Left lobe of liver (tissue), 2 donors: ENCODE measurements around the gene NSMCE3. TPM values are rescaled to one million over a fixed set of nuclear protein-coding genes. Genes with fewer than 3 reads are reported as not detected.
A peak's percentile ranks its signal among the peaks of the same experiment; 100 is the strongest.
"Not testable (repeated sequence)": the region's sequence is repeated elsewhere in the genome, so short reads cannot be mapped to it uniquely, and the experiment has no call there.

ENCODE experiments used
- ATAC-seq: fragments of 200-7000 bp; cut with Tn5 transposase; one replicate; pipeline ENCODE4 v1.9.1; 2020; ENCODE audit warnings: mild to moderate bottlenecking, moderate library complexity
- DNase-seq: peaks from one replicate; pipeline ENCODE4 v3.0.0-alpha.2; 2020; ENCODE audit warnings: low spot score
- total RNA-seq: library from RNA; stranded (reverse); gene quantifications from one replicate; pipeline ENCODE4 v1.2.1, GENCODE V29; 2021
- donor health status: DM: no; HTN: no; CAD: no; lungs with moderate emphysema.
- donor health status: DM: no; HTN: yes; CAD: no.

The NSMCE3 gene
- total RNA-seq, 1 donor from 2014 or later, result 2.7 TPM

DNA sequence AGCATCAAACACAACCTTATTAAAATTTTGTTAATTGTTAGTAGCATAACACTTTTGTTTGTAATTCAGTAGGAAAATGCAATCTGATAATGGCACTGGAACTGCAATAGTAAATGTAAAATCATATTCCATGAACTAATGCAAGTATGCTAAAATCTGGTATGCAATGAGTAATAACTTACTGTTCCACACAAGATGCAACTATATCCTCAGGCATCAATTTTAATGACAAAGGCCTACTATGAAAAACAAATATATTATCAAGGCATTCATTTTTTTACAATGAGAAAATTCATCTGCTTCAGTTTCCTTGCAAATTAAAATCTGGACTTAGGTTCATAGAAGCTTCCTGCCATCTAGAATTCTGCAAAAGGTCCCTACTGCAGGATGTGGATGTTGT, 1.4 kb upstream of the NSMCE3 start:
- DNase-seq (no peak), ATAC-seq (no peak)

- no peak for DNase-seq
- peak; percentile 32 for ATAC-seq
Measured at GRCh38 chr15:29270169-29270955, 740 bp upstream of the NSMCE3 start.

DNA sequence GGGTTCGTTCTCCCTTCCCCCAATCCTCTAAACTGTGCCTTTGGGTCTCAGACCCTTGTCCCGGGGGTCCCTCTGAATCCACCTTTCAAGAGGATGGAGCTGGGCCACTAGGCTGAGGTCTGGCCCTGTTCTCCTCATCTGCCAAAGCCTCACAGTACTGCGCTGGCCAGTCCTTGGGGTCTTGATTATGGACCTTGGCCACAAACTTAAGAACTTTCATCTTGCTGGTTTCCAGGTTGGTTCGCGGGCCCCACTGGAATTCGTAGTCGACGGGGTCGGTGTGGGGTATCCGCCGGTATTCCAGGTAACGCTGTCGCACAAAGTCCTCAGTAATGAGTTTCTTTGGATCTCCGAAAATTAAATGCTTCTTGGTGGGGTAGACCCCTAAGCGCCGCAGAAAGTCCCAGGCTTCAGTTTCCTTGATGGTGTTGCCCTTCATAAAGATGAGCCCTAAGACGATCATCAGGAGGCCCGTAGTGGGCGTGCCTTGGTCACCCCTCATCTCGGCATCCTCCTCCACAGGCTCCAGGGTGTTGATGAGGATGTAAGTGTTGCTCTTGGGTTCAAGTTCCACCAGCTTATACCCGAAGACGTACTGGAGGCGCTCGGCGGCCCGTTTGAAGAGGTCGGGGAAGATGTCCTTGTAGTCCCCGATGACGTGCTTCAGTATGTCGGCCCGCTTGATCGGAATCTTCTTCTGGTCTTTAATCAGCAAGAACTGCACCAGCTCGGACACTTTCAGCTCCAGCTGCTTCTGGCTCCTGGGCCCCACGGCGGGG, 727 bp downstream of the NSMCE3 start:
- ATAC-seq (peak; percentile 45), DNase-seq (no peak)

DNA sequence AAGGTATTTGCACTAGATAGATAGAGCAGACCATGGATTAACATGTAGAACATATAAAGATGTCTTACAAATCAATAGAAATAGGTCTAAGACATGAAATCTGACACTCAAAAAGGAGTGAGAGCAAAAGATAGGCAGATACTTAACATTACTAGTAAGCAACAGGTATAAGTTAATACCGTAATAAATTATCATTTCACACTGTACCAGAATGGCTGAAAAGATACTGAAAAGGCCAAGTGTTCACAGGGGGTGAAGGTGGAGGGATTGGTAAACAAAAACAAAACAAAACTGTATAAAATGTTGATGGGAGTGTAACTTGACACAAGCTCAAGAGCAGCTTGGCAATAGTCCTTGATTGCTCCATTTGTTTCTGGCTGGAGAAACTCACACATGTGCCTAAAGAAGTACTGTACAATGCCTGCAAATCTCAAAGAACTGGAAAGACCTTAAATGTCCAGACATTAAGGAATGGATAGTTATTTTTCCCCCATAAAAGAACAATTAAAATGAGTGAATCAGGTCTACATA, 3.5 kb downstream of the NSMCE3 start:
- no peak for DNase-seq
- no peak for ATAC-seq

DNA sequence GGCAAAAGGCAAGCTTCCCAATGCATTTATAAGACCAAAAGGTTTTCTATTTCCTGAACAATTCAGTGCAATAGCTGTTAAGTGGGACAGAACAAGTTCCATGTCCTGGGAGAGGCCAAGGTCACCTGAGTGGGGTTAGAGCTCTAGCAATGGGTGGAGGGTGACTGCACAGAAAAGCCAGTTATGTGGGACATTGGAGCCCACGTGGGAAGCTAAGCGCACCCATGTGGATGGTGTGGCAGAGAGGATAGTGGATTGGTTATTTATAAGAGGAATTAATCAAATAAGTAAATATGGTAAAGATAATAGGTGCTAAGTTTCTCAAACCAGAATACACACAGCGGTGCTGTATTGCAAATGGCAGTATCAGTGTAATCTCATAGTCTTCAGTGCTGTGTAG, 6.3 kb downstream of the NSMCE3 start:
- no peak for ATAC-seq

GRCh38 chr15:29262738-29263137, 6.9 kb downstream of the NSMCE3 start:
- ATAC-seq, result no peak
- DNase-seq, result no peak

More for the DNA sequence above, 6.3 kb downstream of the NSMCE3 start:
- DNase-seq, result no peak

DNA sequence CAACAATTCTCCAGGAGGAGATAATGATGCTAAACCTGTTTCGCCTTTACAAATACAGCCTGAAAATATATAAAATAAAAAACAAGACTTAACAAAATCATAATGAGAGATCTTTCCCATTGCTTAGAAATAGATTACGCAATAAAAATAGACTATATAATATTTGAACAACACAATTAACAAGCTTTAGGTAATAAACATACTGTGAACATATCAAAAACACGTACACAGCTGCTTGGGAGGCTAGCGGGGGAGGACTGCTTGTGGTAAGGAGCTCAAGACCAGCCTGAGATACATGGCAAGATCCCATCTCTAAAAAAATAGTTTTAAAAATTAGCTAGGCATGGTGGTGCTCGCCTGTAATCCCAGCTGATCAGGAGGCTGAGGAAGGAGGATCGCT, 8.7 kb downstream of the NSMCE3 start:
- no peak for ATAC-seq
- no peak for DNase-seq

- DNase-seq (no peak), ATAC-seq (no peak)
Measured at GRCh38 chr15:29259233-29259632, 10.4 kb downstream of the NSMCE3 start.

DNA sequence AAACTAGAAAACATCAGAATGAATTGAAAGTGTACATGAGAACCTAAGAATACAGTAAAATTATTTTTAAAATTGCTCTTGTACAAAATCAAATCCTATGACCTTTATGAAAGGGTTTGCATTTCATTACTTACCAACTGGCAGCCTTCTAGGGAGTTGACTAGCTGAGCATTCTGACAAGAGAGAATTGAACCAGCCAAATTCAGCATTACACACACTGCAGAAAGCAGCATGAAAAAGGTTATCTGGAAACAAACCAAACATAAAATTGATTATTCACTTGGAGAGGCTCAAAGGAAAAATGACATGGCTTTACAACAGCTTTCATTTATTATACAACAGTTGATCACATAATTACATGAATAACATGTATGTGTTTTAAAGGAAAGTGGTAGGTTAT, 17.4 kb downstream of the NSMCE3 start:
- ATAC-seq (peak; percentile 86), DNase-seq (no peak)

DNA sequence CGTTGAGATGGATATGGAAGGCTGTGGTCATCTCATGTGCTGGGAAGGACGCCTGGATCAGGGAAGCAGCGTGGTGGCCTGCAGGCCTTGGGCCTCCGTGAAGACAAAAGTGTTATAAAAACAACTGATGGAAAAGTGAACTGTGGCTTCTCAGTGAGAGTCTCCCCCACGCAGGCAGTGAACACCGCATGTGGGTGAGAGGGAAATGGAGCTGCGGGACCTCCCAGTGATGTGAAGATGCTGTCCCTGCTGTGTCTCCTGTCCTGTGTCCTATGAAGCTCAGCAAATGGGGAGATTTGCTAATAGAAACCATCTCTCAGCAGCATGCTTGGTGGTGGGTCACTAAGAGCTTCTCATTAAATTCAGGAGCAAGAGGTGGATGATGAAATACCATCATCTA, 25.1 kb downstream of the NSMCE3 start:
- DNase-seq, result no peak
- no peak for ATAC-seq

GRCh38 chr15:29244123-29244522, 25.5 kb downstream of the NSMCE3 start:
- DNase-seq, result no peak
- no peak for ATAC-seq

GRCh38 chr15:29242456-29243242, 27.0 kb downstream of the NSMCE3 start:
- DNase-seq, result no peak
- ATAC-seq, result no peak

DNA sequence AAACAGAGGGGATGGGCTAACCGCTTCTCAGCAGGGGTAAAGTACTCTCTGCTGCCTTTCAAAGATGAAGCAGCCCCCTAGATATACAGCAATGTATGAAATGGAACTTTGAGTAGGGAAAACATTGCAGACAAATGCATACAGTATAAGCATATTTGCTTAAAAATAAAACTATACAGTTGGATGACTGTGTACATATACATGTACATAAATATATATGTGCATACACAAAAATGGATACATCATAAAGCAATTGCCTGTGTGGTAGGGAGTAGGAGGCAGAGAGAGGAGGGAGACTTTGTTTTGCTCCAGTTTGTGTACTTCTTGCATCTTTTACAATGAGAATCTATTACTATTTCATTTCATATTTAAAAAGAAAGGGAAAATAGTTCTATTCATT, 28.4 kb downstream of the NSMCE3 start:
- ATAC-seq (no peak), DNase-seq (no peak)

GRCh38 chr15:29239395-29239794, 30.2 kb downstream of the NSMCE3 start:
- no peak for ATAC-seq
- DNase-seq, result no peak

GRCh38 chr15:29233566-29233965, 36.1 kb downstream of the NSMCE3 start:
- no peak for ATAC-seq
- DNase-seq, result no peak

GRCh38 chr15:29226436-29227208, 43.0 kb downstream of the NSMCE3 start:
- DNase-seq, result no peak
- no peak for ATAC-seq

- no peak for DNase-seq
- ATAC-seq, result no peak
Measured at GRCh38 chr15:29225534-29226234, 43.9 kb downstream of the NSMCE3 start.

- DNase-seq, ATAC-seq: not testable (repeated sequence)
Measured at GRCh38 chr15:29224987-29225363, 44.6 kb downstream of the NSMCE3 start.

- not testable (repeated sequence) for DNase-seq, ATAC-seq
Measured at GRCh38 chr15:29224235-29224986, 45.2 kb downstream of the NSMCE3 start.
